Heart left ventricle (tissue), 13 donors: ENCODE results near the gene PMEPA1.

ENCODE experiments used
- CTCF ChIP-seq, 12 donors: fragments of 200-600 bp; sonication (generic) in 4 of 12; IDR thresholded peaks; one replicate each; pipeline versions ENCODE4 v1.5.0 to v1.8.0; 2018 to 2022; ENCODE audit warnings: antibody characterized with exemption in 12 of 12, mild to moderate bottlenecking in 5 of 12
- POLR2A ChIP-seq, 2 donors: fragments of 450-650 bp; IDR thresholded peaks; one replicate each; pipeline ENCODE4 v1.6.1; 2017; ENCODE audit warnings: antibody characterized with exemption in 2 of 2, mild to moderate bottlenecking in 2 of 2, moderate library complexity in 2 of 2
- donor health status: ischemic (EF 13 %, LVEDD 7.1; RV severe dilation, severe dysfunction).
- donor health status: DM: no; HTN: yes; CAD: no.
- donor health status: DM: no; HTN: no; CAD: no.
- donor health status: ischemic (EF 25% LVEDD 6.9; RV normal size, moderate dysfunction).
- donor health status: ischemic (EF 25% LVEDD 5.7; RV mildly dilated, moderate dysfunction).
- donor health status: ischemic (EF 35%, LVEDD 5.7; RV mildly dilated, moderate dysfunction).
- donor health status: nonischemic (EF 11% LVEDD 7.7; RV severe dilation, severe dysfunction).
- donor health status: DM: yes; HTN: yes; CAD: no.
- donor health status: PGD.
- donor health status: ischemic (EF 29% LVEDD 5.4; RV normal size, mild dysfunction).
- donor health status: nonischemic (EF 23%, LVEDD 6.1; RV moderate dilation, normal function).

- TF ChIP-seq POLR2A (IDR thresholded peaks at IDR 0.05) = no peak
- no peak for TF ChIP-seq CTCF (IDR thresholded peaks at IDR 0.05)
Measured at GRCh38 chr20:57738484-57738883, 28.7 kb upstream of the PMEPA1 start.
